ENCODE data around the gene BRD7. TPM values are rescaled to one million over a fixed set of nuclear protein-coding genes. Genes with fewer than 3 reads are reported as not detected.
"Not testable (repeated sequence)": the region's sequence is repeated elsewhere in the genome, so short reads cannot be mapped to it uniquely, and the experiment has no call there.

BRD7 gene
- polyA plus RNA-seq, 10 donors = 61.1 to 80.4 (median 68.5) TPM

GRCh38 chr16:50360779-50361178 lies 8.0 kb downstream of the BRD7 start:
- DNase-seq = no peak

GRCh38 chr16:50360033-50360778 lies 8.6 kb downstream of the BRD7 start:
- peak in 1 of 3 donors; percentile 18 for DNase-seq

GRCh38 chr16:50359626-50360025 lies 9.2 kb downstream of the BRD7 start:
- no peak for DNase-seq

GRCh38 chr16:50354629-50355456 lies 13.9 kb downstream of the BRD7 start:
- peak in 1 of 3 donors; percentile 2 for DNase-seq

GRCh38 chr16:50354082-50354481 lies 14.7 kb downstream of the BRD7 start:
- DNase-seq = no peak

GRCh38 chr16:50351952-50352351 lies 16.8 kb downstream of the BRD7 start:
- DNase-seq = no peak

- DNase-seq = no peak
Measured at GRCh38 chr16:50351116-50351515, 17.7 kb downstream of the BRD7 start.

GRCh38 chr16:50345210-50345609 lies 23.6 kb downstream of the BRD7 start:
- not testable (repeated sequence) for DNase-seq

GRCh38 chr16:50343566-50343965 lies 25.2 kb downstream of the BRD7 start:
- not testable (repeated sequence) for DNase-seq

- DNase-seq = peak in 1 of 3 donors; percentile 25
Measured at GRCh38 chr16:50340578-50340977, 28.2 kb downstream of the BRD7 start.

GRCh38 chr16:50338371-50339231 lies 30.2 kb downstream of the BRD7 start:
- DNase-seq = no peak

- DNase-seq = no peak
Measured at GRCh38 chr16:50336884-50337283, 31.9 kb downstream of the BRD7 start.

GRCh38 chr16:50335196-50335958 lies 33.4 kb downstream of the BRD7 start:
- no peak for DNase-seq

- no peak for DNase-seq
Measured at GRCh38 chr16:50334106-50334975, 34.4 kb downstream of the BRD7 start.

- no peak for DNase-seq
Measured at GRCh38 chr16:50332599-50332998, 36.2 kb downstream of the BRD7 start.

- no peak for DNase-seq
Measured at GRCh38 chr16:50331570-50331969, 37.2 kb downstream of the BRD7 start.

GRCh38 chr16:50329446-50330189 lies 39.2 kb downstream of the BRD7 start:
- no peak for DNase-seq

- DNase-seq = no peak
Measured at GRCh38 chr16:50326835-50327465, 41.8 kb downstream of the BRD7 start.

- no peak for DNase-seq
Measured at GRCh38 chr16:50326264-50326663, 42.5 kb downstream of the BRD7 start.
